SW 1271 (cell line): ENCODE measurements around the gene MCM5.

Source experiments
- DNase-seq, 2 experiments: peaks; one replicate each; lab custom pipeline; 2025; lab: John Stamatoyannopoulos, UW

The MCM5 gene

GRCh38 chr22:35403356-35403755 is 3.4 kb downstream of the MCM5 start:
- no peak for DNase-seq

GRCh38 chr22:35404176-35404575 is 4.2 kb downstream of the MCM5 start:
- DNase-seq: no peak

GRCh38 chr22:35406443-35406842 is 6.5 kb downstream of the MCM5 start:
- no peak for DNase-seq

- no peak for DNase-seq
Observed at GRCh38 chr22:35407362-35407761, 7.4 kb downstream of the MCM5 start.

DNA sequence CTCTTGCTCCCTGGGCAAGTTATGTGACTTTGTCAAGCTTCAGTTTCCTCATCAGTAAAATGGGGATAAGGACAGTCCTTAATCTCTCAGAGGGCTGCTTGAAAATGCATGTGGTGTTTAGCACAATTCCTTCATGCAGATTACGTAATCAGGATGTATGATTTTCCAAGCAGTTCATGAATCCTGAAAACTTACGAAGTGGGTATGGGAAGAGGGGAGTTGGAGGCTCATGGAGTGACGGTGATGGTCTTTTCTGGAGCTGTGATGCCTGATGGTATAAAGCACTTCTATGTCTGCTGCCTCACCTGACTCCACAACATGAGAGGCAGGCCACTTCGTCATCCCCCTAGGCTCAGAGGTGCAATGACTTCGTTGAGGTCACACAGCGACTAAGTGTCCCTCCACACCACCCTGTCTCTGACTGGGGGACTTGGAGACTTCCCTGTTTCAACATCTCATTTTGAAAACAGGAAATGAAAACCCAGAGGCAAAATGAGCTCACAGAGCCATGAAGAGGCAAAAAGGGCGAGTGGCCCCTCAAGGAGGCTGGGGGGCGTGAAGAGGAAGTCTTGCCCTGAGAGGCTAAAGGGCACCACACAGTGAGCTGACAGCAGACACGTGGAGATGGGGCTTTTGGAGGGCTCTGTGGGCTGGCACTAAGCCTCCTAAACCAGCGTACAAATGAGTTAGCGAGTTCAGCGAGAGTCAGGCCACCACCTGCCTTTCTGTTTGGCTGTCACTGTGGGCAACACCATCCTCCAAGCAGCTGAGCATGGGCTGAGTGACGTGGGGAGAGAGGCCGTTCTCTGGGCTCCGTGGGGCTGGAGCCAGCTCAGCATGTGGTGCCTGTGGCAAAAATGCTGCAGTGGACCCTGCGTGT is 10.1 kb downstream of the MCM5 start:
- no peak for DNase-seq

DNA sequence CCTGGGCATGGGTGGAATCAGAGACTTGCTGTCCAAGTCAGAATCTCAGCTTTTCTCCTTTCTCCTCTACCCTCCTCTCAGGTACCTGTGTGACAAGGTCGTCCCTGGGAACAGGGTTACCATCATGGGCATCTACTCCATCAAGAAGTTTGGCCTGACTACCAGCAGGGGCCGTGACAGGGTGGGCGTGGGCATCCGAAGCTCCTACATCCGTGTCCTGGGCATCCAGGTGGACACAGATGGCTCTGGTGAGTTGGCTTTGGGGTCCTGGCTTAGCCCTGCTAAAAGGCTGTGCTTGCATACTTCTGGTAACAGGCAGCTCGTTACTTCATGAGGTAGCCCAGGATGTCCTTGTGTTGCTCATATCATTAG is 10.7 kb downstream of the MCM5 start:
- DNase-seq: no peak

DNA sequence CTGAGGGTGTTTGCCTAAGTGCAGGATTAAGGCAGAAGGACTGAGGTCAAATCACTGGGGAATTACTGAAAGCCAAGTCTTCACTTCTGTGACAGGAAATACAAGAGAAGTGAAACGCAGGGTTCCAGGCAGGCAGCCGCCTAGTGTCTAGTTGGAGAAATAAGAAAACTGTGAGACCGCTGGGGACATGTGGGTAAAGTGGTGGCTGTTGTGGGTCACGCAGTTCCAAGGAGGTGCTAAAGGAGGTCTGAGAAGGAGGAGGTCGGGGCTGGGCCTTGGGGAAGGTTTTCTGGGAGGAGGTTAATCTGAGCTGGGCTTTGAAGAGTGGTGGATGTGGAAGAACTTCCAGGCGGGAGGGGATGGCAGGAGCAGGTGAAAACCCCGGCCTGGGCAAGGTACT is 11.2 kb downstream of the MCM5 start:
- DNase-seq: no peak

DNA sequence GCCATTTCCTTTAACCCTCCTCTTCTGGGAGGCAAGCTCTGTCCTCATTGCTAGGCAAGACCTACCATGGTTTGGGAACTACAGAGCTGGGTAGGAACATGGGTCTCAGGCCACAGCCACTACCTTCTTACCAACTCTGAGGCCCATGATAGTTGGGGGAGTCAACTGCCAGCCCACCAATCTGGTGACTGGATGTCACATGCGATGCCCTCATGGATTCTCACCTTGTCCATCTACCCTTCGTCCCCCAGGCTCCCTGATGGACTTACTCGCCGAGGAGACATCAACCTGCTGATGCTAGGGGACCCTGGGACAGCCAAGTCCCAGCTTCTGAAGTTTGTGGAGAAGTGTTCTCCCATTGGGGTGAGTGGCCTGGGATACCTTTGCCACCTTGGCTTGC is 13.7 kb downstream of the MCM5 start:
- DNase-seq: no peak

DNA sequence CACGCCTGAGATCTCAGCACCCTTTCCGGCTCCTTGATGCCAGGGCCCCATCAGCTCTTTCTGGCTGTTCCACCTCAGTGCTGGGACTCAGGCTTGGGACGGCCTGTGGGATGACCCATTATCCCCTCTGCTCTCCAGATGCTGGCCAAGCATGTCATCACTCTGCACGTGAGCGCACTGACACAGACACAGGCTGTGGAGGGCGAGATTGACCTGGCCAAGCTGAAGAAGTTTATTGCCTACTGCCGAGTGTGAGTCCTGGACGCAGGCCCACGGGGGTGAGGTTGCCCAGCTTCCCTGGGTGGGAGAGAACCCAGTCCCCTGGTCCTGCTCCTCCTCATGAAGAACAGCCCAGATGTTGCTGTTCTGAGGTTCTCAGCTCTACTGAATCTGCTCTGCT is 17.7 kb downstream of the MCM5 start:
- DNase-seq: no peak

DNA sequence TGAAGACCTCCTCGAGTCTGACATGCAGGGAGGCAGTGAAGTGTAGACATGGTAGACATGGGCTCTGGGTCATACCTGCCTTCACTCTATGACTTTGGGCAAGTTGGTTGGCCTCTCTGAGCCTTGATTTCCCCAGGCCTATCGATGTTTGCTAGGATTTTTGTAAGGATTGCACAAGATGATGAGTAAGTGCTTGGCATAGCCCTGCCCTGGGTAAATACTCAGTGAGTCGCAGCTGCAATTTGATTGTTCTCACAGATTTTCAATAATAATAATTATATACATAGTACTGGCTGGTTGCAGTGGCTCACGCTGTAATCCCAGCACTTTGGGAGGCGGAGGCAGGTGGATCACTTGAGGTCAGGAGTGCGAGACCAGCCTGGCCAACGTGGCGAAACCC is 18.1 kb downstream of the MCM5 start:
- DNase-seq: no peak

DNA sequence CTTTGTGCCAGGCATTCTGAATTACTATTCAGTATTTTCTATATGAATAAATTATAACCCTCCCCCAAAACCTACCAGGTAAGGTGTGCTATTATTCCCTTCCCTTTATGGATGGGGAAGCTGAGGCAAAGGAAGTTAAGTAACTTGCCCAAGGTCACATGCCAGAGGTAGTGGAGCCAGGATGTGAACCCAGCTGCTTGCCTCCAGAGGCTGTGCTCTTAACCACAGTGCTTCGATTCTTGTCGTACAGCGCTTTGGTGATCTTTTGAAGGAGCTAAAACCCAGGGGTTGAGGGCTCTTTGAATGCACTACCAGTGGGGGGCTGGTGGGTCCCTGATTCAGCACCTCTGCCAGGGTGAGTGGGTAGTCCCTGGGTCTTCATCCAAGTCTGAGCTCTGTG is 18.8 kb downstream of the MCM5 start:
- DNase-seq: no peak

GRCh38 chr22:35419756-35420155 is 19.8 kb downstream of the MCM5 start:
- no peak for DNase-seq

DNA sequence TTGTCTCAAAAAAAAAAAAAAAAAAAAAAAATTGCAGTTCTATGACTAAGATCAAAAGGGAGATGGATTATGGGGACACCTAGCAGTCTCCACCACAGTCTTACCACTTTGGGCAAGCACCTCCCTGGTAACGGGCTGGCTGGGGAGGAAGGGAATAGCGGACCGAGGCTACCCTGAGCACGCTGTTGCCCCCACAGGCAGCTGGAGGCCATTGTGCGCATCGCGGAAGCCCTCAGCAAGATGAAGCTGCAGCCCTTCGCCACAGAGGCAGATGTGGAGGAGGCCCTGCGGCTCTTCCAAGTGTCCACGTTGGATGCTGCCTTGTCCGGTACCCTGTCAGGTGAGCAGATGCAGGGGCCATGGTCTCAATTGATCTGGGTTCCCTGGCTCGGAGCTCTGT is 21.2 kb downstream of the MCM5 start:
- no peak for DNase-seq

DNA sequence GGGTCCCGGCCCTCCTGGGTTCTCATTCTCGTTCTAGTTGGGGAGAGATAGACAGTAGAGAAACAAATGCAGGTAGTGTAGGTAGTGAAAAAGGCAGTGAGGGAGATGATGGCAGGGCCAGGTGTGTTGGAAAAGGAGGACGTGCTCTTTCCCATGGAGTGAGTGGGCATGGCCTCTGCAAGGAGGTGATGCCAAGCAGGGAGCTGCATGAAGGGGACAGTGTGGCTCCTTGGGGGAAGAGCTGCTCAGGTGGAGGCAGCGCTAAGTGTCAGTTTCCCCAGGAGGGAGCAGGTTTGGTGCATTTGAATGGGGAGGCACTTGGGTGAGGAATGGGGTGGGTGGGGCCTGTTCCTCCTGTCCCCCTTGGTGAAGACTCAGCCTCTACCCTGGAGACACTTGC is 22.2 kb downstream of the MCM5 start:
- no peak for DNase-seq

- DNase-seq: no peak
Observed at GRCh38 chr22:35422936-35423335, 23.0 kb downstream of the MCM5 start.

GRCh38 chr22:35424081-35424480 is 24.1 kb downstream of the MCM5 start:
- DNase-seq: no peak

- no peak for DNase-seq
Observed at GRCh38 chr22:35424761-35425160, 24.8 kb downstream of the MCM5 start.

DNA sequence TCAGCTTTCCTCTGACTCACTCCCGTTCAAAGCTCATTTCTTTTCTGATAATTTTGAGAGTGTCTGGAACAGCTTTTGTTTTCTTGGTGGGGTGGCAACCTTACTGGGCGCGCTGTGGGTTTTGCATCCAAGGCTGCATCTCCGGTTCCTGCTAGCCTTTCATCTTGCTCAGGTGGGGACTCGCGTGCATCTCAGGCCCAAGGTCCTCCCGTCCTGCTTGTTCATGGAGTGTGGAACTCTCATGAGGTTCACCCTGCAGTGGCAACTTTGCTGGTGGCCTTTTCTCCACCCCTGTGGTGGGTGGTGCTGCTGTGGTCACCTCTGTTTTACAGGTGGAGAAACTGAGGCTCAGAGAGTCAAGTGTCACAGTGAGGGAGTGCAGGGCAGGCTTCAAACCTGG is 25.6 kb downstream of the MCM5 start:
- DNase-seq: no peak

DNA sequence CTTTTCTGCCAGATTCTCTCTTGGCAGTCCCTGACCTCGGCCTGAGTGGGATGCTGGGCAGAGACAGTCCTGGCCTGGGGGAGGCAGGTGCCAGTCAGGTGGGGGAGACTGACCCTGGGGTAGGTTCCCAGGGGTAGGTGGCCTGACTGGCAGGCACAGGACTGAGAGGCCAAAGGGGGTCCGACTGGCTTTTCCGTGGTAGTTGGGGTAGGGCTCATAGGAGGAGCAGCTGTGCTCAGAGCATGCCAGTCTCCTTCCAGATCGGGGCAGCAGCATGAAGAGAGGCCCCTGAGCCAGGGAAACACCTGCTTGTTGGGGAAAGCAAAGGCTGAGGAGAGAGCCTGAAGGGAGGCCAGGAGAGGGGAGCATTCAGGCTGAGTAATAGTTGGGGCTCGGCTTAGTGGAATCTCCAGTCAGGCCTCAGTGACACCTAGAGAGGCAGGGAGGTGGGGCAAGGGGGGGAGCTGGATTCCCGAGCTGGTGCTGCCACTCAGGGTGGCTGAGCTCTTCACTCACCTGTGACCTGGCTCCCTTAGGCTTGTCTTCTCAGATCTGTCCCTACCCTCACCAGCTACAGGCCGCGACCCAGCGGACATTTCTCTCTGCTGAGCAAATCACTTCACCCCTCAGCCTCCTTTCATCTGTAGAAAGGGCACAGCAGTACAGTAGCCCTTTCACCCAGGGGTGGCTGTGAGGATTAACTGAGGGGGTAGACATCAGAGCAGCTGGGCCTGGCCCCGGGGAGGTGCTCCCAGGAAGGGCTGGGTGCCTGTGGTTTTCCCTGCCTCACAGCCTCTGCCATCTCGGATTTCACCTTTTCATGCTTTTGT is 26.2 kb downstream of the MCM5 start:
- no peak for DNase-seq

- no peak for DNase-seq
Observed at GRCh38 chr22:35426801-35427140, 26.8 kb downstream of the MCM5 start.

GRCh38 chr22:35430897-35431322 is 31.0 kb downstream of the MCM5 start:
- peak; percentile 51 to 68 for DNase-seq

- no peak for DNase-seq
Observed at GRCh38 chr22:35431483-35432227, 31.7 kb downstream of the MCM5 start.
